GM04503 (cell line): ENCODE data around the gene TMEM108.
A peak's percentile ranks its signal among the peaks of the same experiment; 100 is the strongest.

Experiments used
- DNase-seq: peaks from one replicate; pipeline ENCODE4 v3.0.0-alpha.2; 2012; ENCODE audit warnings: low read depth

Gene TMEM108

GRCh38 chr3:133386876-133387275, 348.7 kb downstream of the TMEM108 start:
- no peak for DNase-seq

- DNase-seq, result no peak
Measured at GRCh38 chr3:133387341-133387740, 349.1 kb downstream of the TMEM108 start.

GRCh38 chr3:133388696-133389395, 350.7 kb downstream of the TMEM108 start:
- no peak for DNase-seq

GRCh38 chr3:133390715-133391114, 352.5 kb downstream of the TMEM108 start:
- no peak for DNase-seq

GRCh38 chr3:133393204-133393603, 355.0 kb downstream of the TMEM108 start:
- DNase-seq, result no peak

- DNase-seq, result no peak
Measured at GRCh38 chr3:133393691-133394474, 355.7 kb downstream of the TMEM108 start.

- DNase-seq, result no peak
Measured at GRCh38 chr3:133394561-133395311, 356.5 kb downstream of the TMEM108 start.

GRCh38 chr3:133396906-133397305, 358.7 kb downstream of the TMEM108 start:
- no peak for DNase-seq

GRCh38 chr3:133400006-133400515, 361.9 kb downstream of the TMEM108 start, which contains the start of gene BFSP2:
TSS of gene BFSP2 (plus strand) at chr3:133400056. CDS start at chr3:133400084, 28 bp downstream.
- DNase-seq, result no peak

- no peak for DNase-seq
Measured at GRCh38 chr3:133401374-133402135, 363.4 kb downstream of the TMEM108 start.

- DNase-seq, result no peak
Measured at GRCh38 chr3:133404920-133405319, 366.7 kb downstream of the TMEM108 start.

GRCh38 chr3:133408366-133408765, 370.2 kb downstream of the TMEM108 start:
- no peak for DNase-seq

- DNase-seq, result peak; percentile 40
Measured at GRCh38 chr3:133408961-133409360, 370.8 kb downstream of the TMEM108 start.

GRCh38 chr3:133410191-133410892, 372.2 kb downstream of the TMEM108 start:
- no peak for DNase-seq

- no peak for DNase-seq
Measured at GRCh38 chr3:133412183-133413132, 374.3 kb downstream of the TMEM108 start.

GRCh38 chr3:133413161-133414020, 375.2 kb downstream of the TMEM108 start:
- no peak for DNase-seq

GRCh38 chr3:133414021-133414392, 375.8 kb downstream of the TMEM108 start:
- DNase-seq, result no peak

GRCh38 chr3:133418361-133418760, 380.2 kb downstream of the TMEM108 start:
- no peak for DNase-seq
